Thoracic aorta (tissue), 2 donors: ENCODE data around the gene ST7. TPM values are rescaled to one million over a fixed set of nuclear protein-coding genes. Genes with fewer than 3 reads are reported as not detected.

Source experiments
- ATAC-seq: fragments of 150-250 bp; one replicate; pipeline ENCODE4 v1.8.0; 2017; ENCODE audit warnings: low read depth; ENCODE audit not compliant: insufficient number of reproducible peaks, low FRiP score
- DNase-seq: peaks from one replicate; pipeline ENCODE4 v3.0.0-alpha.2; 2020; ENCODE audit warnings: low spot score
- H3K27ac ChIP-seq, 2 donors: fragments of 200-600 bp; sonication (generic); 1 replicate in 1 of 2; 2 replicates in 1 of 2; pipeline ENCODE4 v1.5.1; 2016; ENCODE audit warnings: mild to moderate bottlenecking in 2 of 2, moderate library complexity in 2 of 2
- H3K27me3 ChIP-seq: fragments of 200-600 bp; sonication (generic); replicated peaks from 2 replicates; pipeline ENCODE4 v1.6.0; 2016; ENCODE audit warnings: mild to moderate bottlenecking; ENCODE audit not compliant: insufficient read depth
- H3K36me3 ChIP-seq: fragments of 200-600 bp; sonication (generic); one replicate; pipeline ENCODE4 v1.5.1; 2016
- H3K4me1 ChIP-seq, 2 donors: fragments of 200-600 bp; sonication (generic); 1 replicate in 1 of 2; 2 replicates in 1 of 2; pipeline versions ENCODE4 v1.5.1 to v1.6.0; 2016; ENCODE audit warnings: low read depth in 2 of 2, mild to moderate bottlenecking in 1 of 2; ENCODE audit not compliant: control insufficient read depth in 1 of 2
- H3K4me3 ChIP-seq: fragments of 200-600 bp; sonication (generic); 2 replicates; pipeline ENCODE4 v1.5.1; 2016; ENCODE audit warnings: mild to moderate bottlenecking
- H3K9me3 ChIP-seq: fragments of 200-600 bp; sonication (generic); 2 replicates; pipeline ENCODE4 v1.5.1; 2016
- total RNA-seq, 2 donors: library from RNA; depleted of rRNA; stranded (reverse); fragments of >200 nt; gene quantifications; one replicate each; pipeline versions ENCODE4 v1.1.0 to v1.2.3, GENCODE V29; 2016
- TF ChIP-seq, protein P1 (sequence below): fragments of 200-600 bp; sonication (generic); IDR thresholded peaks from one replicate; pipeline ENCODE4 v1.5.1; 2019; ENCODE audit warnings: antibody characterized with exemption

Gene ST7
- total RNA-seq, 2 donors from 2014 or later, result 29.8 to 56.2 TPM

DNA sequence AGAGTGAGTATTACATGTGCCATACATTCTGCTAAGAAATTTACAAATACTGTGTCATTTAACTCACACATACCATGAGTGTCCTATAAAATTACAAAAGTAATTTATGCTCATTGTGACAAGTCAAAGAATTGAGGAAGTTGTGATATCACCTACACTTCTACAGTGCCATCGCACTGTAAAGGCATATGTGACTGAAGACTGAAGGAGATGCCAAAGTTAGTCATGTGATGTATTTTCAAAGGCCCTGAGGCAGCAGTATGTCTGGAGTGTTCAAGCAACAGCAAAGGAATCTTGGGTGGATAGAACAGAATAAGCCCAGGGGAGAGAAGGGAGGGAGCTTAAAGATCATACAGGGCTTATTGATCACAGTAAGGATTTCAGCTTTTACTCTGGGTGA is 192.8 kb downstream of the ST7 start:
- no peaks in the 10 kb centered on the region for H3K4me1 ChIP-seq
- TF ChIP-seq, protein P1, sequence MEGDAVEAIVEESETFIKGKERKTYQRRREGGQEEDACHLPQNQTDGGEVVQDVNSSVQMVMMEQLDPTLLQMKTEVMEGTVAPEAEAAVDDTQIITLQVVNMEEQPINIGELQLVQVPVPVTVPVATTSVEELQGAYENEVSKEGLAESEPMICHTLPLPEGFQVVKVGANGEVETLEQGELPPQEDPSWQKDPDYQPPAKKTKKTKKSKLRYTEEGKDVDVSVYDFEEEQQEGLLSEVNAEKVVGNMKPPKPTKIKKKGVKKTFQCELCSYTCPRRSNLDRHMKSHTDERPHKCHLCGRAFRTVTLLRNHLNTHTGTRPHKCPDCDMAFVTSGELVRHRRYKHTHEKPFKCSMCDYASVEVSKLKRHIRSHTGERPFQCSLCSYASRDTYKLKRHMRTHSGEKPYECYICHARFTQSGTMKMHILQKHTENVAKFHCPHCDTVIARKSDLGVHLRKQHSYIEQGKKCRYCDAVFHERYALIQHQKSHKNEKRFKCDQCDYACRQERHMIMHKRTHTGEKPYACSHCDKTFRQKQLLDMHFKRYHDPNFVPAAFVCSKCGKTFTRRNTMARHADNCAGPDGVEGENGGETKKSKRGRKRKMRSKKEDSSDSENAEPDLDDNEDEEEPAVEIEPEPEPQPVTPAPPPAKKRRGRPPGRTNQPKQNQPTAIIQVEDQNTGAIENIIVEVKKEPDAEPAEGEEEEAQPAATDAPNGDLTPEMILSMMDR, result no peak
- no peaks in the 10 kb centered on the region for H3K27me3 ChIP-seq
- H3K36me3 ChIP-seq, result peaks cover 3% of the 10 kb centered on the region
- ATAC-seq, result no peak
- no peak overlapping the region for H3K27ac ChIP-seq
- H3K4me3 ChIP-seq, result no peak overlapping the region
- DNase-seq, result no peak
- H3K9me3 ChIP-seq, result no peaks in the 10 kb centered on the region

DNA sequence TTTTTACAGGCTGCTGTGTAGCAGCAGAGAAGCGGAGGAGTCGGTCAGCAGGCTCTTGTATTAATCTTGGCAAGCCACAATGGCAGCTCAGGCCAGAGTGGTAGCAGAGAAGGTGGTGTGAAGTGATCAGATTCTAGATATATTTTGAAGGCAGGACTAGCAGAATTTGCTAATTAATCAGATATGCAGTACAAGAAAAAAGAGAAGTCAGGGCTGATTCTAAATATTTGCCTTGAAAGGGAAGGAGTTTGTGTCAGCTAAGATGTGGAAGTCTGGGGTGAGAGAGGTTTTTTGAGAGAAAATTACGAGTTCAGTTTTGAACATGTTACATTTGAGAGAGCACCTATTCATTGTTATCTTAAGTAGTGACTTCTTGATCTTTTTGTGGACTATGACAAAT is 193.2 kb downstream of the ST7 start:
- H3K9me3 ChIP-seq, result no peaks in the 10 kb centered on the region
- no peaks in the 10 kb centered on the region for H3K27me3 ChIP-seq
- no peaks in the 10 kb centered on the region for H3K4me1 ChIP-seq
- H3K27ac ChIP-seq, result no peak overlapping the region
- ATAC-seq (no peak), DNase-seq (no peak)
- H3K4me3 ChIP-seq, result no peak overlapping the region
- TF ChIP-seq, protein P1, result no peak
- H3K36me3 ChIP-seq, result peaks cover 3% of the 10 kb centered on the region

DNA sequence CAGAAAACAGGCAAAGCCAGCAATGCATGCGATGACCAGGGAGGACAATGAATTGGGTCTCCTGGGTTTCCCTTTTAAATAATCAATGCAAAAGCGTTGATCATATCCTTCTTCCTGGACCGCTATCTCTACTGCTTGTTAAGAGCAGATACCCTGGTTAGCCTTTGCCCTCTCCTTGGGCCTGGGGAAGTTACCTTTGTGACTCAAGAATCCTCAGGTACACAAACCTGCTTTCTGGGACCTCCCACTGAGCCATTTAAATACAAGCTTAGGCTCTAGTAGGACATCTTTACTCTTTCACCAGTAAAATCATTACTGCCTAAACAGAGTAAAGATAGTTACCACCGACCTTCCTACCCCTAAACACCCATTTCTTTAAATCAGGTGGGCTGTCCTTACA is 195.7 kb downstream of the ST7 start:
- ATAC-seq, result no peak
- Histone ChIP-seq H3K27me3 (no peaks in the 10 kb centered on the region), H3K27ac (no peak overlapping the region), H3K9me3 (no peaks in the 10 kb centered on the region), H3K4me1 (no peaks in the 10 kb centered on the region), H3K36me3 (no peaks in the 10 kb centered on the region), H3K4me3 (no peak overlapping the region)
- TF ChIP-seq, protein P1, result no peak
- DNase-seq, result no peak

DNA sequence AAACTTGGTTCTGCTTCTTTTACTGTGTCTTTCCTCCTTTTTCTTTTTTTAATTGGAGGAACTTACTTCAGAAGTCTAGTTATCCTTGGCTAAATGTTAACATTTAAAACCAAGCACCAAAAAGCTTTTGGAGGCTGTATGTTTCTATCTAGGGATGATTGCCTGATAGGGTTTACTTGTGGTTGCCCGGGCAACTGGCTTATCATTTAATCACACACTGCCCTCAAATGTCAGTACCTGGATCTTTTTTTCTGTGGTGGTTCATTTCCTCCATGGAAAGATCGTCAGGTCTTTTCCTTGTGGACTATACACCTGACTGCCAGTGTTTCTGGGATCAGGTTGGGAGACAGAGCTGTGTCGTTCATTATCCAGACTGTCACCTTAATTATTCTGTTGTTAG is 196.4 kb downstream of the ST7 start:
- Histone ChIP-seq H3K9me3 (no peaks in the 10 kb centered on the region), H3K36me3 (no peaks in the 10 kb centered on the region), H3K4me1 (no peaks in the 10 kb centered on the region), H3K4me3 (no peak overlapping the region), H3K27ac (no peak overlapping the region), H3K27me3 (no peaks in the 10 kb centered on the region)
- ATAC-seq (no peak), DNase-seq (no peak)
- TF ChIP-seq, protein P1, result no peak

DNA sequence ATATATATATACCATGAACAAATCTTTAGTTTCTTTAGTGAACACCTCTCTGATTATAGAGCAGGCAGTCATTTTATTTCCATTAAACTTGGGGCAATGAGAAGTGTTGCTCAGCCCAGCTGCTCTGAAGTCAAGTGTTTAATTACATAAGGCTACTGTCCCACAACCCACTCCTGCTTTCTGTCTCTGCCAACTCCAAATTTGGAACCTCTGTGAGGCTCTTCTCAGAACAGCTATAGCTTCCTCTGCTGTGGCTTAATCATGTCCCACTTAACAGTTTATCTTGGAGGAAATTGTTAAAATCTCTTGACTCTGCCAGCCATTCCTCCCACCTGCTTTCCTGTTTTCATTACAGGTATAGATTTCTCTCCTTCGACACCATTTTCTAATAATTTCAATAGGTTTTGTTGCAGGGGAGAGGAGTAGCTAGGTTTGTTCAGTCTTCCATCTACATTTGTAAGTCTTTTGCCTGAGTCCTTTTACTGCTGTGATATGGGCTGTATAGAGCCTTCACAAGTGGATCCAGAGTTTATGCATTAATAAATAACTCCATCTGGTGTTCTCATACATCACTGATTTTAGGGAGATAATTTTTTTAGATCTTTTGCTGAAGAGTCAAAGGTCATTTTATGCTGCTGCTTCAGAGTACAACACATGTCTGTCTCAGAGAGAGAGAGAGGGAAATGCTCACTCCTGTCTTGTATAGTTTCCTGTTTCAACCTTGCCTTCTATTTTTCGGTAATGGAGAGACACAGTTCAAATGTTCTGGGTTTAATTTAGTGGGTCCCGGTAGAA is 199.1 kb downstream of the ST7 start:
- TF ChIP-seq, protein P1, result no peak
- Histone ChIP-seq H3K36me3 (no peaks in the 10 kb centered on the region), H3K9me3 (no peaks in the 10 kb centered on the region), H3K27me3 (no peaks in the 10 kb centered on the region), H3K4me3 (no peak overlapping the region), H3K27ac (no peak overlapping the region), H3K4me1 (peaks cover 0 to 5% of the 10 kb centered on the region in 2 donors)
- DNase-seq (no peak), ATAC-seq (no peak)
